H1 (cell line): ENCODE data around the gene SENP2. TPM values are rescaled to one million over a fixed set of nuclear protein-coding genes. Genes with fewer than 3 reads are reported as not detected.

Source experiments
- CTCF ChIA-PET: fragments of 300-600 bp; sonication (Branson Sonifier 250); formaldehyde crosslinking; loops from one replicate; lab custom pipeline; 2021; ENCODE audit not compliant: partially characterized antibody; lab: Charles Lee
- POLR2A ChIA-PET: fragments of 300-600 bp; sonication (Branson Sonifier 250); formaldehyde crosslinking; loops from one replicate; lab custom pipeline; 2021; ENCODE audit warnings: inconsistent platforms; ENCODE audit not compliant: partially characterized antibody; lab: Charles Lee
- DNase-seq, 2 experiments: peaks; one replicate each; pipeline versions ENCODE4 v3.0.0 to v3.0.0-alpha.2; 2010 to 2022; ENCODE audit warnings: low spot score in 2 of 2, low read depth in 1 of 2, mixed read lengths in 1 of 2
- FAIRE-seq: peaks from 2 replicates; lab custom pipeline; 2011; peaks lifted over from hg19 to GRCh38; lab: Jason Lieb, UNC
- H2AFZ ChIP-seq: 2 replicates; pipeline ENCODE4 v1.8.1; 2012; ENCODE audit warnings: low read length, inconsistent platforms
- H2AK5ac ChIP-seq: 2 replicates; pipeline ENCODE4 v1.6.1; 2013; ENCODE audit warnings: low read depth, low read length
- H2BK120ac ChIP-seq: replicated peaks from 2 replicates; pipeline ENCODE3; 2013; ENCODE audit warnings: low read depth, low read length, inconsistent platforms
- H2BK12ac ChIP-seq: 2 replicates; pipeline ENCODE4 v1.6.1; 2013; ENCODE audit warnings: low read depth, low read length
- H2BK15ac ChIP-seq: 2 replicates; pipeline ENCODE4 v1.6.1; 2013; ENCODE audit warnings: low read length
- H2BK20ac ChIP-seq: 2 replicates; pipeline ENCODE4 v1.6.1; 2013; ENCODE audit warnings: low read length
- H2BK5ac ChIP-seq: 2 replicates; pipeline ENCODE4 v1.6.1; 2013; ENCODE audit warnings: low read depth, low read length
- H3K14ac ChIP-seq: 2 replicates; pipeline ENCODE4 v1.6.1; 2013; ENCODE audit warnings: inconsistent platforms; ENCODE audit not compliant: insufficient read length
- H3K18ac ChIP-seq: 2 replicates; pipeline ENCODE4 v1.6.1; 2013; ENCODE audit warnings: low read length; ENCODE audit errors: extremely low read depth
- H3K23ac ChIP-seq: 2 replicates; pipeline ENCODE4 v1.6.1; 2013; ENCODE audit warnings: inconsistent platforms; ENCODE audit not compliant: insufficient read length
- H3K23me2 ChIP-seq: 2 replicates; pipeline ENCODE4 v1.6.1; 2013; ENCODE audit warnings: low read depth, low read length
- H3K27ac ChIP-seq: 2 replicates; pipeline ENCODE4 v1.6.1; 2011; ENCODE audit warnings: low read depth, low read length, inconsistent platforms
- H3K27me3 ChIP-seq, 4 experiments: replicated peaks in 1 of 4; 1 replicate in 1 of 4; 2 replicates in 3 of 4; pipeline versions ENCODE4 v1.6.1 to v1.8.1; 2011 to 2013; ENCODE audit warnings: low read length in 3 of 4, mild to moderate bottlenecking in 3 of 4, inconsistent platforms in 2 of 4, mixed read lengths in 2 of 4, moderate library complexity in 1 of 4; ENCODE audit not compliant: control insufficient read depth in 3 of 4, insufficient read depth in 3 of 4; ENCODE audit errors: extremely low read depth in 1 of 4
- H3K36me3 ChIP-seq, 4 experiments: 2 replicates each; pipeline versions ENCODE4 v1.6.1 to v1.8.1; 2011 to 2013; ENCODE audit warnings: mild to moderate bottlenecking in 4 of 4, low read length in 3 of 4, moderate library complexity in 2 of 4, control low read depth in 1 of 4, inconsistent platforms in 1 of 4; ENCODE audit not compliant: insufficient read depth in 4 of 4, control insufficient read depth in 2 of 4
- H3K4ac ChIP-seq: replicated peaks from 2 replicates; pipeline ENCODE3; 2013; ENCODE audit warnings: low read length, low read depth, mixed read lengths, inconsistent platforms; ENCODE audit not compliant: insufficient read length
- H3K4me1 ChIP-seq, 4 experiments: replicated peaks in 1 of 4; 1 replicate in 1 of 4; 2 replicates in 3 of 4; pipeline versions ENCODE4 v1.6.1 to v1.8.1; 2011 to 2013; ENCODE audit warnings: low read length in 3 of 4, inconsistent platforms in 2 of 4, mixed read lengths in 1 of 4; ENCODE audit not compliant: insufficient read depth in 4 of 4, control insufficient read depth in 3 of 4
- H3K4me2 ChIP-seq, 2 experiments: 2 replicates each; pipeline versions ENCODE4 v1.6.1 to v1.8.1; 2011 to 2013; ENCODE audit warnings: low read depth in 2 of 2, low read length in 2 of 2, control low read depth in 1 of 2, inconsistent platforms in 1 of 2, mild to moderate bottlenecking in 1 of 2; ENCODE audit not compliant: insufficient read depth in 1 of 2
- H3K4me3 ChIP-seq, 4 experiments: fragments of 200-600, 300-600 bp in 1 of 4; sonication (generic), shearing (Covaris generic), sonication (Bioruptor Twin) in 1 of 4; 2 replicates each; pipeline versions ENCODE4 v1.5.1 to v1.8.1; 2011 to 2016; ENCODE audit warnings: low read length in 4 of 4, low read depth in 3 of 4, control low read depth in 2 of 4, inconsistent platforms in 2 of 4, mild to moderate bottlenecking in 2 of 4, mixed read lengths in 1 of 4, moderate library complexity in 1 of 4; ENCODE audit not compliant: insufficient read depth in 2 of 4; ENCODE audit errors: extremely low read depth in 1 of 4
- H3K56ac ChIP-seq: replicated peaks from 2 replicates; pipeline ENCODE3; 2013; ENCODE audit warnings: low read depth, mild to moderate bottlenecking, mixed read lengths, low read length, inconsistent platforms; ENCODE audit not compliant: insufficient read length
- H3K79me1 ChIP-seq: 2 replicates; pipeline ENCODE4 v1.6.1; 2013; ENCODE audit warnings: low read depth, low read length, control low read depth
- H3K79me2 ChIP-seq, 2 experiments: 2 replicates each; pipeline versions ENCODE4 v1.6.1 to v1.8.1; 2012 to 2013; ENCODE audit warnings: low read length in 2 of 2, mild to moderate bottlenecking in 2 of 2, inconsistent platforms in 1 of 2; ENCODE audit not compliant: insufficient read depth in 2 of 2, control insufficient read depth in 1 of 2
- H3K9ac ChIP-seq, 4 experiments: replicated peaks in 1 of 4; 1 replicate in 1 of 4; 2 replicates in 3 of 4; pipeline versions ENCODE4 v1.6.1 to v1.8.1; 2011 to 2013; ENCODE audit warnings: low read depth in 3 of 4, low read length in 3 of 4, control low read depth in 2 of 4, mild to moderate bottlenecking in 2 of 4, moderate library complexity in 2 of 4, inconsistent platforms in 1 of 4; ENCODE audit errors: extremely low read depth in 1 of 4
- H3K9me3 ChIP-seq, 2 experiments: 2 replicates each; pipeline versions ENCODE4 v1.6.1 to v1.8.1; 2012 to 2013; ENCODE audit warnings: mild to moderate bottlenecking in 2 of 2, moderate library complexity in 2 of 2, control low read depth in 1 of 2, inconsistent platforms in 1 of 2, low read depth in 1 of 2, low read length in 1 of 2, mixed read lengths in 1 of 2; ENCODE audit not compliant: insufficient read depth in 2 of 2
- H4K20me1 ChIP-seq, 2 experiments: replicated peaks in 1 of 2; 2 replicates each; pipeline versions ENCODE3 to v1.8.1; 2011 to 2013; ENCODE audit warnings: inconsistent platforms in 2 of 2, low read length in 2 of 2, mild to moderate bottlenecking in 1 of 2; ENCODE audit not compliant: insufficient read depth in 2 of 2, control insufficient read depth in 1 of 2
- H4K5ac ChIP-seq: 2 replicates; pipeline ENCODE4 v1.6.1; 2013; ENCODE audit warnings: low read length, low read depth, mixed read lengths, inconsistent platforms; ENCODE audit not compliant: insufficient read length
- H4K8ac ChIP-seq: 2 replicates; pipeline ENCODE4 v1.8.0; 2013; ENCODE audit warnings: mild to moderate bottlenecking, moderate library complexity, low read length, inconsistent platforms; ENCODE audit not compliant: insufficient read depth; ENCODE audit errors: extremely low read depth
- H4K91ac ChIP-seq: replicated peaks from 2 replicates; pipeline ENCODE3; 2013; ENCODE audit warnings: low read length, mixed read lengths, inconsistent platforms; ENCODE audit not compliant: insufficient read length
- MAFK ChIP-seq: IDR thresholded peaks from 2 replicates; pipeline ENCODE4 v1.6.1; 2012; ENCODE audit warnings: low read depth, mild to moderate bottlenecking, improper control_type of control experiment, low read length
- RBBP5 ChIP-seq: IDR thresholded peaks from 2 replicates; pipeline ENCODE4 v1.7.1; 2012; ENCODE audit warnings: low read depth, mild to moderate bottlenecking, inconsistent platforms, low read length, moderate library complexity, borderline replicate concordance
- TAF1 ChIP-seq: IDR thresholded peaks from 2 replicates; pipeline ENCODE4 v1.6.1; 2011; ENCODE audit warnings: mild to moderate bottlenecking, low read depth, low read length
- ZNF274 ChIP-seq: IDR thresholded peaks from 2 replicates; pipeline ENCODE4 v1.7.0; 2012; ENCODE audit warnings: low read length, borderline replicate concordance; ENCODE audit errors: extremely low read depth
- WGBS, 2 experiments: shearing (Covaris generic) in 1 of 2; methylation state at CpG; one replicate each; pipeline versions ENCODE4 v1.1.6 to v1.1.7; 2013 to 2015; ENCODE audit warnings: low lambda C conversion rate in 2 of 2, mixed read lengths in 2 of 2, inconsistent platforms in 1 of 2, low coverage in 1 of 2, missing lambda C conversion rate in 1 of 2; ENCODE audit not compliant: insufficient replicate concordance in 2 of 2, insufficient coverage in 1 of 2, insufficient read length in 1 of 2; ENCODE audit errors: extremely low coverage in 1 of 2, missing lambda C conversion rate in 1 of 2; 5-methylcytosine and 5-hydroxymethylcytosine counted together
- polyA plus RNA-seq, 7 experiments: library from polyadenylated mRNA; depleted of rRNA in 3 of 7; stranded (reverse) in 5 of 7; unstranded in 2 of 7; fragments of >200 nt in 5 of 7; fragments of 200-250 nt in 2 of 7; gene quantifications; 1 replicate in 5 of 7; 2 replicates in 1 of 7; 4 replicates in 1 of 7; pipeline versions ENCODE4 v1.2.1 to v1.2.3, GENCODE V29; 2011 to 2013; ENCODE audit warnings: missing spikeins in 2 of 7, mixed read lengths in 2 of 7
- total RNA-seq: library from RNA; stranded (reverse); fragmentation: NEBNext Ultra II Directional; extraction: Animal tissue kit (Norgen Biotek cat#: 25700); gene quantifications from 2 replicates; pipeline ENCODE4 v1.2.1, GENCODE V29; 2021

SENP2 gene
- total and polyA plus RNA-seq, 2 of the 8 experiments (the other 6 are each of a cell fraction or from before 2014, with no cell fraction given), result 25.2 to 69.3 TPM

DNA sequence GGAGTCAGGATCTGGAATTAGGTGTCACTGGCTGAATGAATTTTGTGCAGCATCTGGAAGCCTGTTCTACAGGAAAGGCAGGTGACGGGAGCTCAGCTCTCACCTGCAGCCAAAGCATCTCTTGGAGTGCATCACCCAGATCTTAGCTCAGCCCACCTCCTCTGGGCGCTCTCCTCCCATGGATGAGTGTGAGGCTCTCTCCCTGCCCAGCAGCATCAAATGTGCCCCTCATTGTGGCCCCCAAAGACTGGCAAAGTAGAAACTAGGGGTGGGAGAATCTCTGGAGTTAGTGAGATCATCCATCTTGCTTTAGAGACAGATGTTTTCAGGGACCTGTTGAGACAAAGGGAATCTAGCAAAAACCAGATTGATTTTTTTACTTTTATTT is 68.7 kb downstream of the SENP2 start:
- no peak overlapping the region for H3K4ac ChIP-seq
- H3K56ac ChIP-seq, result no peak overlapping the region
- no peak overlapping the region for H2AK5ac ChIP-seq
- H2BK15ac ChIP-seq, result no peak overlapping the region
- H3K23me2 ChIP-seq, result no peaks in the 10 kb centered on the region
- ChIA-PET CTCF (interaction anchor here (0.6 to 2.7 kb wide), 3 partner anchors 11 to 168 kb away, joined by 3 to 9 read pairs (median 4); no protein-coding TSS in a partner anchor), POLR2A (no interaction called here)
- H2BK20ac ChIP-seq, result no peak overlapping the region
- H3K4me1 ChIP-seq, result no peaks in the 10 kb centered on the region
- H2BK5ac ChIP-seq, result no peak overlapping the region
- no peaks in the 10 kb centered on the region for H3K79me2 ChIP-seq
- no peak overlapping the region for H4K91ac ChIP-seq
- H4K20me1 ChIP-seq, result no peaks in the 10 kb centered on the region
- no peak overlapping the region for H2BK120ac ChIP-seq
- H3K9me3 ChIP-seq, result no peaks in the 10 kb centered on the region
- H4K5ac ChIP-seq, result no peak overlapping the region
- no peaks in the 10 kb centered on the region for H3K27me3 ChIP-seq
- H3K4me2 ChIP-seq, result no peak overlapping the region
- H3K23ac ChIP-seq, result no peak overlapping the region
- peaks cover 18 to 78% (median 47%) of the 10 kb centered on the region in 4 experiments for H3K36me3 ChIP-seq
- H3K27ac ChIP-seq, result no peak overlapping the region
- no peak for FAIRE-seq
- WGBS, 2 experiments, result 100% methylated on average over 1 of the region's 2 CpGs; no CpG with 5 or more reads in 1 of the 2 experiments
- no peak overlapping the region for H2AFZ ChIP-seq
- H3K18ac ChIP-seq, result no peak overlapping the region
- H3K4me3 ChIP-seq, result no peak overlapping the region
- DNase-seq, result no peak
- no peak overlapping the region for H3K14ac ChIP-seq
- H2BK12ac ChIP-seq, result no peak overlapping the region
- no peak overlapping the region for H3K9ac ChIP-seq
- H4K8ac ChIP-seq, result no peak overlapping the region
- no peaks in the 10 kb centered on the region for H3K79me1 ChIP-seq
- TF ChIP-seq RBBP5, result no peak
- TF ChIP-seq MAFK, result no peak
- TF ChIP-seq TAF1, result no peak
- no peak for TF ChIP-seq ZNF274
